Activated CD8-positive, alpha-beta T cell treated with anti-CD3 and anti-CD28 coated beads for 36 hours (primary cell): ENCODE measurements around the gene RETREG2. TPM values are rescaled to one million over a fixed set of nuclear protein-coding genes. Genes with fewer than 3 reads are reported as not detected.

Experiments used
- ATAC-seq: fragments of 200-7000 bp; cut with Tn5 transposase; one replicate; pipeline ENCODE4 v1.10.0; 2021; ENCODE audit warnings: mild to moderate bottlenecking, moderate library complexity
- CTCF ChIA-PET: fragments of 350-600 bp; sonication (Branson Sonifier 250); formaldehyde crosslinking; loops from one replicate; lab custom pipeline; 2021; ENCODE audit warnings: antibody characterized with exemption; lab: Charles Lee
- POLR2A ChIA-PET: fragments of 350-600 bp; sonication (Branson Sonifier 250); formaldehyde crosslinking; loops from one replicate; lab custom pipeline; 2021; ENCODE audit warnings: antibody characterized with exemption; lab: Charles Lee
- DNase-seq: peaks from one replicate; pipeline ENCODE4 v3.0.0-alpha.2; 2020
- H3K27ac Mint-ChIP-seq: one replicate; pipeline ENCODE4 v1.8.0; 2021; ENCODE audit warnings: mild to moderate bottlenecking, mixed read lengths
- H3K27me3 Mint-ChIP-seq: one replicate; pipeline ENCODE4 v1.8.0; 2021; ENCODE audit warnings: mixed read lengths
- H3K36me3 Mint-ChIP-seq: one replicate; pipeline ENCODE4 v1.8.0; 2021; ENCODE audit warnings: low read depth, mixed read lengths
- H3K4me1 Mint-ChIP-seq: one replicate; pipeline ENCODE4 v1.8.0; 2021; ENCODE audit warnings: low read depth, mixed read lengths
- H3K4me3 Mint-ChIP-seq: one replicate; pipeline ENCODE4 v1.8.0; 2021; ENCODE audit warnings: mild to moderate bottlenecking, moderate library complexity, mixed read lengths
- H3K9me3 Mint-ChIP-seq: one replicate; pipeline ENCODE4 v1.8.0; 2021; ENCODE audit warnings: mixed read lengths
- CTCF ChIP-seq: fragments of 200-600 bp; IDR thresholded peaks from one replicate; pipeline ENCODE4 v1.8.0; 2022; ENCODE audit warnings: antibody characterized with exemption, mild to moderate bottlenecking
- intact Hi-C: fragments of 100-400 bp; cut with micrococcal nuclease; formaldehyde crosslinking; loops from one replicate; pipeline ENCODE4 v1.10.0; 2022
- total RNA-seq, 2 experiments: library from RNA; stranded (reverse); gene quantifications; one replicate each; pipeline ENCODE4 v1.2.3, GENCODE V29; 2021

Gene RETREG2
- total RNA-seq, 2 experiments from 2014 or later = 63.8 to 67.8 TPM

DNA sequence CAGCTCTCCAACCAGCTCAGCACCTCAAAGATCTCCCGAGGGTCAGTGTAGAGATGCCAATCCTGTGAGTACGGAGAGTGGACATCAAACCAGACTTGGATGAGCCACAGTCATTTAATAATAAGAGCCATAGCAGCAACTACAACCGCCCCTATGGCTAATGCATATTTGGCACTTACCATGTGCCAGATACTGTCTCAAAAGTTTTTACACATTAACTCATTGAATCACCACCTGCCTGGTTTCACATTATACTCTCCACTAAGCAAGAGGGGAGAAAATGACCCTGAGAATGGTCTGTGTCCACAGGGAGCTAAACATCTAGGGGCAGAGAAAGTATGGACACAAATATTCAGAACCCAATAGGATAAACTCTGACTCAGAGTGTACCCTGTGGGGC lies 3.9 kb upstream of the RETREG2 start:
- Mint-ChIP-seq H3K4me1 (peaks cover 39% of the 10 kb centered on the region), H3K9me3 (no peaks in the 10 kb centered on the region), H3K4me3 (peak overlapping the region; percentile 33), H3K36me3 (peaks cover 17% of the 10 kb centered on the region), H3K27me3 (no peaks in the 10 kb centered on the region), H3K27ac (no peak overlapping the region)
- no peak for ATAC-seq
- no peak for TF ChIP-seq CTCF
- POLR2A ChIA-PET = interaction anchor here (0.6 to 2.8 kb wide), 7 partner anchors 8 to 586 kb away, joined by 3 to 7 read pairs (median 3); partner anchors contain the start of genes ANKZF1 and ATG9A
- intact Hi-C loops = loop anchor here (5.0 kb wide), 1 partner anchor 33 kb away; the partner anchor contains the start of gene ZFAND2B
- CTCF ChIA-PET = interaction anchor here (1.0 to 9.4 kb wide), 9 partner anchors 11 to 144 kb away, joined by 3 to 98 read pairs (median 5); partner anchors contain the start of genes ANKZF1, ATG9A, GLB1L and NHEJ1
- no peak for DNase-seq

- Mint-ChIP-seq H3K27ac (no peak overlapping the region), H3K4me3 (peak overlapping the region; percentile 33), H3K4me1 (peaks cover 44% of the 10 kb centered on the region), H3K27me3 (no peaks in the 10 kb centered on the region), H3K36me3 (peaks cover 22% of the 10 kb centered on the region), H3K9me3 (no peaks in the 10 kb centered on the region)
- no peak for TF ChIP-seq CTCF
- no peak for ATAC-seq
- ChIA-PET POLR2A (interaction anchor here (0.6 to 3.2 kb wide), 10 partner anchors 9 to 587 kb away, joined by 3 to 27 read pairs (median 4); partner anchors contain the start of genes ANKZF1, ATG9A and ZFAND2B), CTCF (interaction anchor here (1.1 to 9.4 kb wide), 10 partner anchors 11 to 195 kb away, joined by 3 to 98 read pairs (median 4); partner anchors contain the start of genes ANKZF1, ATG9A and NHEJ1)
- intact Hi-C loops = loop anchor here (5.0 kb wide), 1 partner anchor 32 kb away; the partner anchor contains the start of gene ZFAND2B
- DNase-seq = no peak
Measured at GRCh38 chr2:219174801-219175200, 3.3 kb upstream of the RETREG2 start.

DNA sequence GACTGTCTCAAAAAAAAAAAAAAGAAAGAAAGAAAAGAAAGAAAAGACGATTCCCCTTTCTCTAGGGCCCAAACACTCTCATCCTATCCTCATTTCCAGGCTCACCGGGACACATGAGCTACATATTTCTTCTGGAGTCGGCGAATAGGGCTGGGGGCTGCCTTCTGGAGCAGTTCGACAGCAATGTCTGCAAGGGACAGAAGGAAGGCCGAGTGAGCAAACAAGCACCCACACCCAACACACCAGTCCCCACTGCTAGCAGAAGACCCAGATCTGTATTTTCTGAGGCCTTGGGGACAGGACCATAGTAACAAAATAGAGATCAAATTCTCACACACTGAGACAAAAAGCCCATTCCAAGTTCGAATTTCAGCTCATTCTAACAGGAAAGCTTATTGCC lies 2.6 kb upstream of the RETREG2 start:
- no peaks in the 10 kb centered on the region for H3K27me3 Mint-ChIP-seq
- ATAC-seq (no peak), DNase-seq (no peak)
- H3K27ac Mint-ChIP-seq = peak overlapping the region; percentile 78
- ChIA-PET CTCF (interaction anchor here (0.9 to 9.4 kb wide), 13 partner anchors 17 to 299 kb away, joined by 3 to 98 read pairs (median 4); partner anchors contain the start of gene NHEJ1), POLR2A (interaction anchor here (1.2 to 3.2 kb wide), 8 partner anchors 11 to 69 kb away, joined by 3 to 27 read pairs (median 6); partner anchors contain the start of genes ANKZF1, ATG9A, GLB1L and STK16)
- H3K36me3 Mint-ChIP-seq = peaks cover 22% of the 10 kb centered on the region
- no peak for TF ChIP-seq CTCF
- peak overlapping the region; percentile 97 for H3K4me3 Mint-ChIP-seq
- H3K4me1 Mint-ChIP-seq = peaks cover 44% of the 10 kb centered on the region
- intact Hi-C loops = no loop called here
- no peaks in the 10 kb centered on the region for H3K9me3 Mint-ChIP-seq

- intact Hi-C loops = loop anchor here (2.0 kb wide), 1 partner anchor 15 kb away; the partner anchor contains the start of gene NHEJ1
- CTCF ChIA-PET = interaction anchor here (0.9 to 9.4 kb wide), 21 partner anchors 10 to 299 kb away, joined by 3 to 98 read pairs (median 4); partner anchors contain the start of genes ANKZF1, ATG9A, DNAJB2 and NHEJ1
- TF ChIP-seq CTCF = no peak
- peak; percentile 17 for ATAC-seq
- H3K4me3 Mint-ChIP-seq = peak overlapping the region; percentile 97
- peak overlapping the region; percentile 78 for H3K27ac Mint-ChIP-seq
- POLR2A ChIA-PET = interaction anchor here (0.6 to 3.2 kb wide), 15 partner anchors 8 to 211 kb away, joined by 3 to 27 read pairs (median 5); partner anchors contain the start of genes ABCB6, ANKZF1, ATG9A and DNPEP
- H3K9me3 Mint-ChIP-seq = no peaks in the 10 kb centered on the region
- peak; percentile 48 for DNase-seq
- H3K4me1 Mint-ChIP-seq = peaks cover 49% of the 10 kb centered on the region
- peaks cover 29% of the 10 kb centered on the region for H3K36me3 Mint-ChIP-seq
- no peaks in the 10 kb centered on the region for H3K27me3 Mint-ChIP-seq
Measured at GRCh38 chr2:219175928-219176817, 1.9 kb upstream of the RETREG2 start.
